ENCODE data around the gene TNFAIP3.

Gene TNFAIP3

GRCh38 chr6:137910843-137911456 lies 43.9 kb downstream of the TNFAIP3 start:
- Histone ChIP-seq H3K9ac (ENCODE audit: low read length) (no peak overlapping the region), H3K9me3 (ENCODE audit: low read length) (no peaks in the 10 kb centered on the region), H3K4me3 (ENCODE audit: low read depth in 1 of 2, low read length in 2 of 2) (no peak overlapping the region), H3K27ac (ENCODE audit: low read depth, low read length) (no peak overlapping the region), H3K4me1 (ENCODE audit: insufficient read depth, low read length) (no peaks in the 10 kb centered on the region), H3K27me3 (ENCODE audit: control insufficient read depth in 1 of 2, insufficient read depth in 2 of 2, low read length in 2 of 2) (no peaks in the 10 kb centered on the region), H3K36me3 (ENCODE audit: insufficient read depth, low read length) (no peaks in the 10 kb centered on the region)

DNA sequence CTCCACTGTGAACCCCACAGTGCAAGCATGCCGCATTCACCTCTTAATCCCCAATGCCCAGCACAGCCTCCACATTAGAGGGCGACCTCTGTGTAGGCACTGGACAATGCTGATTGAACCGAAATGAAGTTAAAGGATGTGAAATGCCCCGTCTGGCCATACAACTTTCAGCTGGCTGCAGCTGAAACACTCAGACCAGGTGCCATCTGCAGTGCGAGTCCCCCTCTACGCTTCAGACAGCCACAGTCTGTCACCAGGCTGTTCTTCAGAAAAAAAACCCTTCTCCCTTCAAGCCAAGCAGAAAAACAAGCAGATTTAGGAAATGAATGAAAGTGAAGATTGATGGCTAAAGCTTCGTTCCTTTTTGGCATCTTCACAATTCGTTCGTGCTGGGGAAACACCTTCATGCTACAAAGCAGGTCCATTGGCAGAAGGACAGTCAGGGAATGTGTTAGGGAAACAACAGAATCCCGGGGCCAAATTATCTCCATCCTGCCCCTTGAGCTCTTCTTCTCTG lies 44.7 kb downstream of the TNFAIP3 start:
- no peak overlapping the region for H3K27ac ChIP-seq (ENCODE audit: low read depth, low read length)
- H3K36me3 ChIP-seq (ENCODE audit: insufficient read depth, low read length): no peaks in the 10 kb centered on the region
- H3K4me1 ChIP-seq (ENCODE audit: insufficient read depth, low read length): no peaks in the 10 kb centered on the region
- H3K27me3 ChIP-seq (ENCODE audit: control insufficient read depth in 1 of 2, insufficient read depth in 2 of 2, low read length in 2 of 2): no peaks in the 10 kb centered on the region
- no peaks in the 10 kb centered on the region for H3K9me3 ChIP-seq (ENCODE audit: low read length)
- no peak overlapping the region for H3K9ac ChIP-seq (ENCODE audit: low read length)
- H3K4me3 ChIP-seq (ENCODE audit: low read depth in 1 of 2, low read length in 2 of 2): no peak overlapping the region

GRCh38 chr6:137912813-137913212 lies 45.8 kb downstream of the TNFAIP3 start:
- no peak overlapping the region for H3K27ac ChIP-seq (ENCODE audit: low read depth, low read length)
- H3K36me3 ChIP-seq (ENCODE audit: insufficient read depth, low read length): no peaks in the 10 kb centered on the region
- H3K4me1 ChIP-seq (ENCODE audit: insufficient read depth, low read length): no peaks in the 10 kb centered on the region
- H3K4me3 ChIP-seq (ENCODE audit: low read depth in 1 of 2, low read length in 2 of 2): no peak overlapping the region
- no peaks in the 10 kb centered on the region for H3K27me3 ChIP-seq (ENCODE audit: control insufficient read depth in 1 of 2, insufficient read depth in 2 of 2, low read length in 2 of 2)
- H3K9me3 ChIP-seq (ENCODE audit: low read length): no peaks in the 10 kb centered on the region
- H3K9ac ChIP-seq (ENCODE audit: low read length): no peak overlapping the region

DNA sequence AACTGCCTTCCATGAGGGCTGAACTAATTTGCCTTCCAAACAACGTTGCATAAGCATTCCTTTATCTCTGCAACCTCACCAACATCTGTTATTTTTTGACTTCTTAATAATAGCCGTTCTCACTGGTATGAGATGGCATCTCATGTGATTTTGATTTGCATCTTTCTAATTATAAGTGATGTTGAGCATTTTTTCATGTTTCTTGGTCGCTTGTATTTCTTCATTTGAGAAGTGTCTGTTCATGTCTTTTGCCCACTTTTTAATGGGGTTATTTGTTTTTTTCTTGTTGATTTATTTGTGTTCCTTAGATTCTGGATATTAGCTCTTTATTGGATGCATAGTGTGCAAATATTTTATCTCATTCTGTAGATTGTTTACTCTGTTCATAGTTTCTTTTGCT lies 46.4 kb downstream of the TNFAIP3 start:
- H3K9ac ChIP-seq (ENCODE audit: low read length): no peak overlapping the region
- H3K27ac ChIP-seq (ENCODE audit: low read depth, low read length): no peak overlapping the region
- no peak overlapping the region for H3K4me3 ChIP-seq (ENCODE audit: low read depth in 1 of 2, low read length in 2 of 2)
- no peaks in the 10 kb centered on the region for H3K27me3 ChIP-seq (ENCODE audit: control insufficient read depth in 1 of 2, insufficient read depth in 2 of 2, low read length in 2 of 2)
- H3K9me3 ChIP-seq (ENCODE audit: low read length): no peaks in the 10 kb centered on the region
- H3K36me3 ChIP-seq (ENCODE audit: insufficient read depth, low read length): no peaks in the 10 kb centered on the region
- H3K4me1 ChIP-seq (ENCODE audit: insufficient read depth, low read length): no peaks in the 10 kb centered on the region

- Histone ChIP-seq H3K9me3 (ENCODE audit: low read length) (no peaks in the 10 kb centered on the region), H3K4me1 (ENCODE audit: insufficient read depth, low read length) (no peaks in the 10 kb centered on the region), H3K27me3 (ENCODE audit: control insufficient read depth in 1 of 2, insufficient read depth in 2 of 2, low read length in 2 of 2) (no peaks in the 10 kb centered on the region), H3K4me3 (ENCODE audit: low read depth in 1 of 2, low read length in 2 of 2) (no peak overlapping the region), H3K9ac (ENCODE audit: low read length) (no peak overlapping the region), H3K36me3 (ENCODE audit: insufficient read depth, low read length) (no peaks in the 10 kb centered on the region), H3K27ac (ENCODE audit: low read depth, low read length) (no peak overlapping the region)
Observed at GRCh38 chr6:137913996-137914529, 47.0 kb downstream of the TNFAIP3 start.

GRCh38 chr6:137914530-137915193 lies 47.6 kb downstream of the TNFAIP3 start:
- Histone ChIP-seq H3K4me3 (ENCODE audit: low read depth in 1 of 2, low read length in 2 of 2) (no peak overlapping the region), H3K9ac (ENCODE audit: low read length) (no peak overlapping the region), H3K36me3 (ENCODE audit: insufficient read depth, low read length) (no peaks in the 10 kb centered on the region), H3K27me3 (ENCODE audit: control insufficient read depth in 1 of 2, insufficient read depth in 2 of 2, low read length in 2 of 2) (no peaks in the 10 kb centered on the region), H3K4me1 (ENCODE audit: insufficient read depth, low read length) (no peaks in the 10 kb centered on the region), H3K9me3 (ENCODE audit: low read length) (no peaks in the 10 kb centered on the region), H3K27ac (ENCODE audit: low read depth, low read length) (no peak overlapping the region)

DNA sequence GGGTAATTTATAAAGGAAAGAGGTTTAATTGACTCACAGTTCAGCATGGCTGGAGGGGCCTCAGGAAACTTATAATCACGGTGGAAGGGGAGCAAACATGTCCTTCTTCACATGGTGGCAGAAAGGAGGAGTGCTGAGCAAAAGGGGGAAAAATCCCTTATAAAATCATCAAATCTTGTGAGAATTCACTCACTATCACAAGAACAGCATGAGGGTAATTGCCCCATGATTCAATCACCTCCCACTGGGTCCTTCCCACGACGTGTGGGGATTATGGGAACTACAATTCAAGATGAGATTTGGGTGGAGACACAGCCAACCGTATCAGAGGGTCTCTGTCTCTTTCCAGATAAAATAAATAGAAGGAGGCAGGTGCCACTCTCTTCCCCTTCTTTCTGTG lies 48.7 kb downstream of the TNFAIP3 start:
- Histone ChIP-seq H3K27me3 (ENCODE audit: control insufficient read depth in 1 of 2, insufficient read depth in 2 of 2, low read length in 2 of 2) (no peaks in the 10 kb centered on the region), H3K4me3 (ENCODE audit: low read depth in 1 of 2, low read length in 2 of 2) (no peak overlapping the region), H3K9me3 (ENCODE audit: low read length) (no peaks in the 10 kb centered on the region), H3K27ac (ENCODE audit: low read depth, low read length) (no peak overlapping the region), H3K4me1 (ENCODE audit: insufficient read depth, low read length) (no peaks in the 10 kb centered on the region), H3K36me3 (ENCODE audit: insufficient read depth, low read length) (no peaks in the 10 kb centered on the region), H3K9ac (ENCODE audit: low read length) (no peak overlapping the region)

- Histone ChIP-seq H3K36me3 (ENCODE audit: insufficient read depth, low read length) (no peaks in the 10 kb centered on the region), H3K4me3 (ENCODE audit: low read depth in 1 of 2, low read length in 2 of 2) (no peak overlapping the region), H3K9me3 (ENCODE audit: low read length) (no peaks in the 10 kb centered on the region), H3K9ac (ENCODE audit: low read length) (no peak overlapping the region), H3K4me1 (ENCODE audit: insufficient read depth, low read length) (no peaks in the 10 kb centered on the region), H3K27me3 (ENCODE audit: control insufficient read depth in 1 of 2, insufficient read depth in 2 of 2, low read length in 2 of 2) (no peaks in the 10 kb centered on the region), H3K27ac (ENCODE audit: low read depth, low read length) (no peak overlapping the region)
Observed at GRCh38 chr6:137917551-137918325, 50.7 kb downstream of the TNFAIP3 start.

DNA sequence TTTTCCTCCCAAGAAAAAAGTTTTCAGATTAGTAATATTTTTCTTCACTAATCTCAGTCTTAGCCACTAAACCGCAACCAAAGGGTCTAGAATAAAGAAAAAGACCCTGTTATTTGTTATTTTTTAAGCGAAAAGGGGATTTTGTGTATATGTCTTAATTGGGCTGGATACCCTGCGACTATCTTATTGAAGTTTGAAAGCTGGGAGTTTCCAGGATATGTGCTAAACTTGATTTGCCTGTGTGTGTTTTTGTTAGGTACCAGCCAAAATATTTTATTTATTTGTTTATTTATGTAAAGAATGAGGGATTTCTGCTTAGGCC lies 52.4 kb downstream of the TNFAIP3 start:
- Histone ChIP-seq H3K36me3 (ENCODE audit: insufficient read depth, low read length) (no peaks in the 10 kb centered on the region), H3K27ac (ENCODE audit: low read depth, low read length) (no peak overlapping the region), H3K27me3 (ENCODE audit: control insufficient read depth in 1 of 2, insufficient read depth in 2 of 2, low read length in 2 of 2) (no peaks in the 10 kb centered on the region), H3K9me3 (ENCODE audit: low read length) (no peaks in the 10 kb centered on the region), H3K4me3 (ENCODE audit: low read depth in 1 of 2, low read length in 2 of 2) (no peak overlapping the region), H3K4me1 (ENCODE audit: insufficient read depth, low read length) (no peaks in the 10 kb centered on the region), H3K9ac (ENCODE audit: low read length) (no peak overlapping the region)

DNA sequence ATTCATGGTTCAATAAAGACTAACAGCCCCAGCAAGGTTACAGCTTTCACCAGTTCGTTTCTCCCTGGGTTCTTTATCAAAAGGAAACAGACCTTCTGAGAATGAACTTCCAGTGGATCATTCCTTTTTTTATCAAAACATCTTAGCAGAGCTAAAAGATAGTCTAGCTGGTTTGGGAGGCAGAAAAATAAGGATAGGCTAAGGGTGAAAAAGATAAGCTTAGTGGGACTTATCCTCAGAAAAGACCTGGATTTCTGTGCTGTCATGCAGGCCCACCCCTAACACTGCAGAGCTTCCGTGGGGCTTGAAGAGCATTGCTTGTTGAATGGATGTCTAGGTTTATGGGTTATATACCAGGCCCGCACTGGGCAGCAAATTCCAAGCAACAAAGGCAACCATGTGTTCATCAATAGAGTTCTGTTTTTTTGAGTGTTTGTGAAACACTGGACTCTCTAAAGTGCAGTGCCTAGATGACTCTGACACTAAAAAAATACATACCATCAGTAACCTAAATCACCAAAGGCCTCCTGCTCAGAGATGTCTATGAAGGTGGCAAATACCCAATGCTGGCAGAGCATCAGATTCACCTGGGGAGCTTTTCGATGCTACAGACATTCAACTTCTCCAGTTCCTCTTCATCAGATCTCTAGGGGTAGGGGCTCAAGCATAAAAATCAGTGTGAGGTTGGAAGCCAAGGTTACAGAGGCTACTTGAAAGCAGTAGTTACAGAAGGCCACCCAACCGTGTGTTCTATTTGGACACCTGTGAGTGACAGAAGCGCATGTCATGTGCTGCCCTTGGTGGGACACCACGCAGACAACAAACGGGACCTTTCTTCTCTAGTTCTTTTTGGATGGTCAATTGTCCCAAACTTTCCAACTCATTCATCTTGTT lies 53.0 kb downstream of the TNFAIP3 start:
- Histone ChIP-seq H3K4me3 (ENCODE audit: low read depth in 1 of 2, low read length in 2 of 2) (no peak overlapping the region), H3K9ac (ENCODE audit: low read length) (no peak overlapping the region), H3K36me3 (ENCODE audit: insufficient read depth, low read length) (no peaks in the 10 kb centered on the region), H3K27ac (ENCODE audit: low read depth, low read length) (no peak overlapping the region), H3K4me1 (ENCODE audit: insufficient read depth, low read length) (no peaks in the 10 kb centered on the region), H3K9me3 (ENCODE audit: low read length) (no peaks in the 10 kb centered on the region), H3K27me3 (ENCODE audit: control insufficient read depth in 1 of 2, insufficient read depth in 2 of 2, low read length in 2 of 2) (no peaks in the 10 kb centered on the region)

- Histone ChIP-seq H3K4me1 (ENCODE audit: insufficient read depth, low read length) (peaks cover 4% of the 10 kb centered on the region), H3K9me3 (ENCODE audit: low read length) (no peaks in the 10 kb centered on the region), H3K27ac (ENCODE audit: low read depth, low read length) (no peak overlapping the region), H3K4me3 (ENCODE audit: low read depth in 1 of 2, low read length in 2 of 2) (no peak overlapping the region), H3K36me3 (ENCODE audit: insufficient read depth, low read length) (no peaks in the 10 kb centered on the region), H3K9ac (ENCODE audit: low read length) (no peak overlapping the region), H3K27me3 (ENCODE audit: control insufficient read depth in 1 of 2, insufficient read depth in 2 of 2, low read length in 2 of 2) (no peaks in the 10 kb centered on the region)
Observed at GRCh38 chr6:137921823-137922222, 54.8 kb downstream of the TNFAIP3 start.
